Glomerular visceral epithelial cell (primary cell): Measurements from ENCODE around the gene TNFRSF21.
A peak's percentile ranks its signal among the peaks of the same experiment; 100 is the strongest.
"Not testable (repeated sequence)": the region's sequence is repeated elsewhere in the genome, so short reads cannot be mapped to it uniquely, and the experiment has no call there.

Source experiments
- DNase-seq: peaks from one replicate; pipeline ENCODE4 v3.0.0-alpha.2; 2016; ENCODE audit errors: extremely low spot score

The TNFRSF21 gene

DNA sequence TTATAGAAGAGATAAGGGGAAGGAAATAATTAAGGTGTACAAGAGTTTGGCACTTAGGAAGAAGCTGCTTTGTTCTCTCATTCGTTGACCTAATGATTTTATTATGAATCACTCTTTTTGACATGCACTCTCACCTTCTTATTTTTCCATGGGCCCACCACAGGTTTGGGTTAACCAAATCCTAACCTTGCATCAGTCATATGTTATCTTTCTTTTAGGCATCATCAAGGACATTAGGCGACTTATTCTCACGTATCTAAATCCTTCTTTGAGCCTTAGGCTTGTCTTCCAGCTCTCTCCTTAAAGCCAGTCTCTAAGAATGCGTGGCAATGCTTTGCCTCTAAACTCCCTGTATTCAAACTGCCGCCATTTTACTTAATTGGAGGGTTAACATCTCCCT, 58.3 kb downstream of the TNFRSF21 start:
- DNase-seq, result no peak

DNA sequence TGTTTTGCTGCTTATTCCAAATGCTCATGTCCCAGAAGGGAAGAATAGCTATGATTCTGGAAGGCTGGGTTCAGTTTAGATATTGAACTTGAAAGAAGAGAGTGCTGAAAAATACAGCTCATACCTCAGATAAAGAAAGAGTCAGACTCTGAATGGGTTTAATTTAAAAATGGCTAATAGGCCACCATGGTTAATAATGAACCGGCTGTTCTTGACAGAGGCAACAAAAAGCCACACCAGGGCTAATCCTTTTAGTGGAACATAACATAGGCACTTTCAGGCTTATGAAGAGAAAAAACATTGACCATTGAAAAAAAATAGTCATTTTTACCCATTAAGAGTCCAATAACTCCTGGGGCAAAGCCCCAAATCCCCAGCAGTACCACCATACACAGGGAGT, 59.4 kb downstream of the TNFRSF21 start:
- no peak for DNase-seq

DNA sequence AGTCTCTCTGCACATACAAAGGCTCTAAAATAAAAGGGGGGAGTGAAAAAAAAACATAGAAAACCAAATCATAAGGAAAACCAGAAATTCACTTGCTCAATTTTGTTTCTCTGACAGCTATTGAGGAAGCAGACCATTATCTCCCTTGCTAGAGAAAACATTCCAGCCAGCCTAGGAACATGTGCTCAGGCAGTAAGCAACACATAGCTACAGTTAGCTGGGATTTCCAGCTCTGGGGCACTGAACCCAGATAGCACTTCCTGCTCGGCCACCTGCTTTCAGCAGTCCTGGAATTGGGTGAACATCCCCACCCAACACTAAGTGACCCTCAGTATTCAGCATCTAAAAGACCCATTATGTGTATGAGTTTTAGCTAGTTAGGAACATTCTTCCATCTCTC, 61.3 kb downstream of the TNFRSF21 start:
- no peak for DNase-seq

DNA sequence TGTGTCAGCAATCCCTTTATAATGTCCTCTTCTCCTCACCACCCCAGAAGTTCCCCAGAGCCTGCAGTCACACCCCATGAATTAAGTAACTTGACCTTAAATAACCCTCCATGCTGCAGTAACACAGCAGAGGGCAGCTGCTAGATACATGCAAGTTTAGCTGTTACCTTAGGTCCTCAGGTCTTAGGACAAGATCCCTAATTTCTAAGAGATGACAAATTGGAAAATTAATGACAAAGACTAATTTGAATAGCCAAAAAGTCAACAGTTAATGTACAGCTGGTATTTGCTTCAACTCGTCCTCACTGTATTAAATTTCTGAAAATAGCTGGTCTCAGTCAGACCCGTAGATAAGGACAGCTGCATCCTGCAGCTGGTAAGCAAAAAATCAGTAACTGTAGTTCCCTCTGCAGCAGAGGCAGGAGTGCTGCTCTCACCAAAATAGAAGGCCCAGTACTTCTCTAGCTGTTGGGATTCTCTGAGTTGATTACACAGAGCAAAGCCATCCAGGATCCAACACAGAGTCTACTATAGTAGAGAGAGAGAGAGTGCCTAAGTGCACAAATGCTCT, 62.4 kb downstream of the TNFRSF21 start:
- DNase-seq, result no peak

DNA sequence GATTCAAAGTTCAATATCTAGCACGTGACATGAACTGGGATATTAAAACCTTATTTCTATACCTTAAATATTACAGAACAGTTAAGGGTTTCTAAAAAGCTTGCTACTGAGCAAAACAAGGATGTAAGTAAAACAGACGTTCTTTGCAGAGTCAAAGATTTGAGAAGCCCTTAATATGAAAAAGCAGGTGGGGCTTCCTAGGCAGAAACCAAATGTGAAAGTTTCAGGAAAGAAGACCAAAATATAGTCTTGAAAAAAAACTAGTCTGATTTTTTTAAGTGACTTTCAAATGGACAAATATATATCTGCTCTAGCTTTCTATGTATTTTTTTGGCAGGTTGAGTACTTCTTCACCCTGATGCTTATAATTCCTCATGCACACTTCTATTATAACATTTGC, 63.2 kb downstream of the TNFRSF21 start:
- no peak for DNase-seq

DNA sequence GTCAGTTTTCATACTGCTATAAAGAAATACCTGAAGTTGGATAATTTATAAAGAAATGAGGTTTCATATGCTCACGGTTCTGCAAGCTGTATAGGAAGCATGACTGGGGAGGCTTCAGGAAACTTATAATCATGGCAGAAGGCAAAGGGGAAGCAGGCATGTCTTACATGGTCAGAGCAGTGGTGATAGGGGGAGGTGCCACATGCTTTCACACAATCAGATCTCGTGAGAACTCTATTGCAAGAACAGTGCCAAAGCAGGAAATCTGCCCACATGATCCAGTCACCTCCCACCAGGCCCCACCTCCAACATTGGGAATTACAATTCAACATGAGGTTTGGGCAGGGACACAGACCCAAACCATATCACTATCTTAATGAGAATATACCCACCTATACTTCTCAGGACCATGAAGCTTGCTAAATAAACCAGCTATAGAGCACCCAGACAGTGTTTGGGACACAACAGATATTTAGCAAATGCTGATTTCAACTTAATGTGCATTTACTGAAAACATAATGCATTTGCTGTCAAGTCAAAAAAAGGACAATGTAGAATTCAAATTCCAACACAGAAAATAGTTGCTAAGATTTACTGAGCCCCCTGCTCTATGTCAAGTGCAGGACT, 63.8 kb downstream of the TNFRSF21 start:
- no peak for DNase-seq

DNA sequence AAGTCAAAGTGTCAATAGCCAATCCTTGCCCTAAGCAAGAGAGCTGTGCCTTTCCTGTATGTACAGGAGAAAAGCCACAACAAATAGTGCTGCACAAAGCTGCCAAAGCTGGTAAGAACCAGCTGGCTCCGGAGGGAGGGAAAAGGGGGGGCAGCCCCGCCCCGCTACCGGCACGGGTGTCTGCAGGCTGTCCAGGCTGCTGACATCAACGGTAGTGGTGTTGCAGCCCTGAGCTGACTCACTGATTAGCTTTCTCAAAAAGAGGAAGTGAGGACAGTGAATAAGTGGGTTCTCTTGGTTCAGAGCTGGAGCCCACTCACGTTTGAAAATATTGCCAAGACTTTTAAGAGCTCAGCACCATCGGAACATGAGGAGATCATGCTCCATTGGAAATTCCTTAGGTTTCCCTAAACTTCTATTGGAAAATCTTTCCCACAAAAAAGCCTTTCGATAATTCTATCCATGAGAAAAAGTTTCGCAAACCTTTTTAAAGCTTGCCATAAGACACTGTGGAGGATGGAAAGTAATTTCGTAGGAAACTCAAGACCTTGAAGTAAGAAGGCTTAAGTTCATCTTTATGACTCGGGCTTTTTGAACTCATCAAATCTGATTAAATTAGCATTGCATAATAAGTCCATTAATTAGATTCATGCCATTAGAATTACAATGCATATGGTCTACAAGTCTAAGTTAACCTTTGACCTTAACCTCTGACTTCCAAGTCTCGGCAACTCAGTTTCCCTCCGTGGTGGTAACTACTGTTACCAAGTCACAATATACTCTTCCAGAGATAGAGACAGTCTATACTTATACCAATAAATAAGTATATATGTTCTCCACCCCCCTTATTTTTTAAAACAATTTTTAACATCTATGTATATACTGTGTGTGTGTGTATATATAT, 67.0 kb downstream of the TNFRSF21 start:
- DNase-seq, result peak; percentile 90

DNA sequence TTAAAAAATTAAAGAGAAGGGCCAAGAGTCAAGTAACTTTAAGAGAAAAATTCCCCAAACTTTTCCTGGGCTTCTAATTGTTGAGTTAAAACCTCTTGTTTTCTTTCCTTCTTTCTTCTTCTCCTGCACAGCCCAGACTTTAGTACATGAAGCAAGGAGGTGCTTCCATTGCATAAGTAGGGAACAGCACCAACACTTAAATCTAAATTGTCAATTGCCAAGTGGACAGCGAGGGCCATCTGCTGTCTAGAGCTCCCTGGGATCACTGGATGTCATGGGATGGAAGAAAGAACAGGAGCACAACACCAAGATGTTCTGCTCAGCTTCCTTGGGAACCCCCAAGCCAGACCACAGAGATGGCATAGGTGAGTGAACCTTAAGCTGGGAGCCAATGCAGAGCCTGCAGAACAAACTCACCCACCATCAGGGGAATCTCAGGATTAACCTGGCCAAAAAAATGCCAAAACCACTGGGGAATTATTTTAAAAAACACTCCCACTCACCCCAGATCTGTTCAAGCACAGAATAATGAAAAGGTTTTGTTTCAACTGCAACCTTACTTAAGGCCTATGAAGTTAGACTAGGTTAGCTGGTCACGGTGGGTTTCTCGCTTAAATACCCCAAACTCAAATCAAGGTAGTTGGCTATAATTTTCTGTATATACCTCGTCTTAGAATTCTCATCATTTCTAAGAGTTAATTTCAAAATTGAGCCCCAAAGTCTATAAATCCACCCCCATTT, 67.8 kb downstream of the TNFRSF21 start:
- DNase-seq, result no peak

DNA sequence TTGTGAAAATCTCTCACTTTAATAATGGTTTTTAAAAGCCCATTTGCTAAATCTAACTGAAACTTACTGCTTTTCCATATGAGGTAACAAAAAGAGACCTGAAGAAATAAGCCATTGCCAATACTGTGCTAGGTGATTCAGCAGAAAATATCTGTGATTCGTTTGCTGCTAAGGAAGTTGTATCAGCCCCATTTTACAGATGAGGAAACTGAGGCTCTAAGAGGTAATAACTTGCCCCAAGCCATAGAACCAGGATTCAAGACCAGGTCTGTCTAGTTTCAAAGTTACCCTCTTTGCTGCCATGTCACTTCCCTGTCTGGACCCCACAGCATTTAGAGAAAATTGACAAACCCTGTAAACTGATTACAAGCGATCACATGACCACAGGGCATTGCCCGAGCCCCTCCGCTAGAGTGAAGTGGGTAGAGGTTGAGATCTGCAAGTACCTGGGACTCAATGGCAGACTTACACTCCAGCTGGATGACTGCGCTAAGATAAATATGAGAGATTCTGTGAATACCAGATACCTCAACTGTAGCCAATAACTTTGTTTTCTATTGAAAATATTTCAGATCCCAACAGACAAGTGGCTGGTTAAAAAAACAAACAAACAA, 69.3 kb downstream of the TNFRSF21 start:
- DNase-seq, result no peak

DNA sequence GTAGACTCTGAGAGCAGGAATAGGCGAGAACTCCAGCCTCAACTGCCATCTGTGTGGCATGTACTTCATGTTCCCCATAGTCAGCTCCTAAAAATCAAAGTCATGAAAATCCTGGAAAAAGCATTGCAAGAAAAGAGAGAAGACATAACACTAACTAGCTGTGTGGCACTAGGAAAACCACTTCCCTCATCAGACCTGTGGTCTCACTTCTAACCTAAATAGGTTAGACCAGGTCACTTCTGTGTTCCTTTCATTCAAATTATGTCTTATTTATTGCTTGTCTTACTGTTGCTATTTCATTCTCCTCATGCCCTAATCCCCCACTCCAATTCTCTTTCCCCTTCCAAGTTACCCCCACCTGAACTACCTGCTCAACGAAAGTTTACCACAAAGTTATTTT, 70.2 kb downstream of the TNFRSF21 start:
- no peak for DNase-seq

DNA sequence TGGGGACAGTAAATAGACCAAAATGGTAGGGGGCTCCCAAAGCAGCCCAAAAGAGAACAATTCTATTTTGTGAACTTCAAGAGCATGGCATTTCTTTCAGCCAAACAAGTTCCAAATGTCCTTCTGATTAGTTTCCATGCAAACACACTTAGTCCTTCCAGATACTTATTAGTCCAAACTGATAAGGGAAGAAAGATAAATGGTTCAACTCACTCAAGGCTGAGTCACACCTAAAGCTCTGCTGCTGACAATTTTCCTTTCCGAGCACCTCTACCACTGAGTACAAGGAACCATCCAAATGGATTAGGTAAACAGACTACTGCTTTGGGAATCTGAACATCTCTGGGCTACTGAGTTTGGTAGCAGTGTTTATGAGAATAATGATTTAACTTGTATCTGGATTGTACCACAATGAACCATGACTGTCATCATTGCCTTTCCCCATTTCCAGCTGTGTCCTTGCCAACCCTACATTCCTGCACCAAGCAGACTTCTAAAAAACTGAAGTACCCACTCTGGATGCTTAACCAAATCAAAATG, 71.2 kb downstream of the TNFRSF21 start:
- no peak for DNase-seq

DNA sequence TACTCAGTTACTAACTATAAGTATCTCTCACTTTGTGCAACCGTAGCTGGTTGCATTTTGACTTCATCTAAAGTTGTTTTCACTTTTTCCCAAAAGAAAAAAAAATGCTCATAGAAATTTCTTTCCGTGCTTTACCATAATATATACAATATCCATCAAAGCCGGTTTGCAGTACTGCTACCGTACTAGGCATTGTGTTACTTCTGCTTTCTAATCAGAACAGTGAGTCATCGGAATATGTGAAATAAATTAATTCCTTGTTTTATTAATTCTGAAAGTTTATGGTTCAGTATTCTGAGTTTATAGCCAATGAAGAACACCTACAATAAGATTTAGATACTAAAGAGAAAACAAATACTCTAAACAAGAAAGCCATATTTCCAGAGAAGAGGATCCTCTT, 72.5 kb downstream of the TNFRSF21 start:
- DNase-seq, result no peak

DNA sequence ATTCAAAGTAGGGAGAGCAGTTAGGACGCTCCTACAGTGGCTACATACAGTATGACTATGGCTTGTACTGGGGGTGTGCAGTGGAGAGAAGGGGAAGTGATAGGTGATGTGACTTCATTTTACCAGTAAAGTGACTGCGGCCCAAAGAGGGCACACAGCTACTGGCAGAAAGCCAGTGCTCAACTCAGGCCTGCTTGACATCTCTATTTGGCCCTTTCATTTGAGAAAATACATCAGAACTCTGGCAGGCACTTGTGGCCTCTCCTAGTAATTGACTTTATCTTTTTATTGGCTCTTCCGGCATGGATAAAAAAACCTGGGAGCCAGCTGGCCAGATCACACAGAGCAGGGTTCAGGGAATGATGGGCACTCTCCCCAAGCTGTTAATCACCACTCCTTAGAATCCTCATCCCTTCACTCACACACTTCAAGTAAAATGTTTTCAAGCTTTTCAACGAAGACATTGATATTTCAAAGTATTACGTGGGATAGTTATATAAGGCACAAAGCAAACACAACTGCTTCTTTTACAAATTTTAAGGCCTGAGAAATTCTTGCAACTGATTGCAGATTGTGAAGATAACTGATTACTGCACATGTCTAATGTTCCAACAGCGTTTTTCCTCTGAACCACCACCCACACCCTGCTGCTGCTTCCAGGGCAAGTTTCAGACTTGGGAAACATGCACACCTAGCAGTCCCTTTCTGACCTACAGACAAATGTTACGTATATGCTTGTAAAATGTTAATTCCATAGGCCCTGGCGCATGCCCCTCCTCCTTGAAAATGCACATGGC, 73.5 kb downstream of the TNFRSF21 start:
- no peak for DNase-seq

DNA sequence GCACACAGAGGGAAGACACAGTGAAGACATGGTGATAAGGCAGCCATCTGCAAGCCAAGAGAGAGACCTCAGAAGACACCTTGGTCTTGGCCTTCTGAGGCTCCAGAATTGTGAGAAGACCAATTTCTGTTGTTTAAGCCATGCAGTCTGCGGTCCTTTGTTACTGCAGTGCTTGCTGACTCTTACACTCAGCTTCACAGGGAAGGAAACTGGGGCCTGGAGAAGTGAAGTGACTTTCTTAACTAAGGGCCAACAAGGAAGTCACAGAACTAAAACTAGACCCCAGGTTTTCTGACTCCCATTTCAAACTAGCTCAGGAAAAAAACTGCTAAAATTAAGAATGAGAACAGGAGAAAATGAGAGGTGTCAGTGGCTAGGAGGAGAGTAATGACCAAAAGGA, 74.3 kb downstream of the TNFRSF21 start:
- no peak for DNase-seq

DNA sequence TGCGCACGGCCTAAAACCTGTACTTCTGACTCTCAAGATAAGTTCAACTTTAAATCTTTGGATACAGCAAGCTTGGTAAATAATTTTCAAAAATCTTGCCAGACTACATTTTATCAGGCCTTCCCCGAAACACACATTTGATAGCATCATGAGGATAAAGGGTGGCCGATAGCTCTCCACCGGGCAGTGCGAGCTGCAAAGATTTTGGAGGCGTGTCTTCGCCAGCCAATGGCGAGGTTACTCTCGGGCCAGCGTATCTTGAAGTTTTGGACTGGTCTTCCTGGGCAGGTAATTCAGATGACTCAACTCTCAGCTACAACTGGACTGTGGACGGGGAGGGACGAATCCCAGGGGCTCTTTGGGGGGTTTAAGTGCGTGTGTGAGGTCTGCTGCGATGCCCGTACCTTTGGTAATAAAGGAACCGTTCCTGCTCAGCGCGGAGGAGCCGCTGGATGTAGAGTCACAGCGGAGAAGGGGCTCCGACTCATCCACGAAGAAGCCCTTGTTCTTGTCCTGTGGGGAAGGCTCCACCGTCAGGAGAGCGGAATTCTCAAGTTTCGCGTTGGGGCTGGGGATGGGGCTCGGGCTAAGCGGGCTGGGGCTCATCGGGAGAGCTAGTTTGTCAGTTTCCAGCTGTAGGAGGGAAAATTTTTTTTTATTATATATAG, 75.3 kb downstream of the TNFRSF21 start:
- no peak for DNase-seq

DNA sequence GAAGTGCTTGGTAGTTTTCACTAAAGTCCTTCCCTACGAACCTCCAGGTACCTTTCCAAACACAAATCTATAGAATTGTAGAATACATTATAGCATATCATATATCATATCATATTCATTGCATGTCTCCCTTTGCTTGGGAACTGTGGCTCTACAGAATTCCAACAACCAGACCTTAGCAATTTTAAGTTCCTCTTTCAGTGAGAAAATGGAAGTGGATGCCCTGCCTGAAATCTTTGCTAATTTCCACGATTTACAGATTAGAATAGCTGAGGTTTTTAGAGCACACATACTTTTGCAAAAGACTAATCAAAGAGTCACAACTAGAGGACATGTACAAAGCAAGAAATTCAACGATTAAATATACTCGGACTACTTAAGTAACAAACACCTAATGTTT, 78.6 kb downstream of the TNFRSF21 start:
- no peak for DNase-seq

DNA sequence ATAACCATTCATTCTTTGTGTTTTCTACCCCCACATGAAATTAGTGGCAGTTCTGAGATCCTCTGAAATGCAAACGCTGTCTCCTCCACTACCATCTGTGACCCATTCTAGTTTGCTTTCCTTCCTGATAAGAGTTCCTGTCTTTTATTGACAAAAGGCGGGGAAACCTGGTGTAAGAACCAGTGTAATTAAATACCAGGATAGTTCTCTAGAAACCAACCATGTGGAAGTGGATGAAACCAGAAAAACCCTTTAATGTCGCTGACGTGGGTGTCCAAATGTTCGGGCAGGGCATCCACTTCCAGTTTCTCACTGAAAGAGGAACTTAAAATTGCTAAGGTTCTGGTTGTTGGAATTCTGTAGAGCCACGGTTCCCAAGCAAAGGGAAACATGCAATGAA, 79.1 kb downstream of the TNFRSF21 start:
- DNase-seq, result no peak

DNA sequence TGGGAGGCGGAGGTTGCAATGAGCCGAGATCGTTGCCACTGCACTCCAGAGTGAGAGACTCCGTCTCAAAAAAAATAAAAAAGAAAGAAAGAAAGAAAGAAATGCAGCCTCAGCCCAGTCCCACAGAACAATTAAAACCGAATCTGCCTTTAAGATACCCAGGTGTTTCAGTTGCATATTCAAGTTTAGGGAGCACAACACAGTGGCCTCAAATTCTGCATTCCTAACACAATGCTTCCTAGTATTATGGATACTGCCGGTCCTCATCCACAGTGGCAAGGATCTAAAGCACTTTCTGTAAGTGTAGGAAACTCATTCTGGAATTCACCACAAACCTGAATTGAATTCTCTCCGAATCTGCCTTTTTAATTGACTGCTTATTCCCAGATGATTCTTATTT, 80.5 kb downstream of the TNFRSF21 start:
- no peak for DNase-seq

DNA sequence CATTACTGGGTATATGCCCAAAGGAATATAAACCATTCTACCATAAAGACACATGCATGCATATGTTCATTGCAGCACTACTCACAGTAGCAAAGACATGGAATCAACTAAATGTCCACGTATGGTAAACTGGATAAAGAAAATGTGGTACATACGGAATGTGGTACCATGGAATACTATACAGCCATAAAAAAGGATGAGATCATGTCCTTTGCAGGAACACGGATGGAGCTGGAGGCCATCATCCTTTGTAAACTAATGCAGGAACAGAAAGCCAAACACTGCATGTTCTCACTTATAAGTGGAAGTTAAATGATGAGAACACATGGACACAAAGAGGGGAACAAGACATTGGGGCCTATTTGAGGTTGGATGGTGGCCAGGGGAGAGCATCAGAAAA, 81.6 kb downstream of the TNFRSF21 start:
- DNase-seq, result not testable (repeated sequence)

DNA sequence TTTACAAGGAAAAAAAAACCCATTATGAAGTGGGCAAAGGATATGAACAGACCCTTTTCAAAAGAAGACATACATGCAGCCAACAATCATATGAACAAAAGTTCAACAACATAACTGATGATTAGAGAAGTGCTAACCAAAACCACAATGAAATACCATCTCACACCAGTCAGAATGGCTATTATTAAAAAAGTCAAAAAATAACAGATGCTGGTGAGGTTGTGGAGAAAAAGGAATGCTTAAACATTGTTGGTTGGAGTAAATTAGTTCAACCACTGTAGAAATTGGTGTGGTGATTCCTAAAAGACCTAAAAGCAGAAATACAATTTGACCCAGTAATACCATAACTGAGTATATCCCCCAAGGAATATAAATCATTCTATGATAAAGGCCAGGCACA, 86.5 kb downstream of the TNFRSF21 start:
- peak; percentile 10 for DNase-seq
